HG03520 (cell line): ENCODE results near the gene DHRS12.

ENCODE experiments used
- ATAC-seq: cut with Tn5 transposase; IDR thresholded peaks from one replicate; pipeline ENCODE4 v1.9.1; 2021; ENCODE audit warnings: mild to moderate bottlenecking, moderate library complexity; ENCODE audit not compliant: unreplicated experiment

Gene DHRS12

GRCh38 chr13:51811920-51812451 lies 8.0 kb upstream of the DHRS12 start:
- no peak for ATAC-seq

- no peak for ATAC-seq
Measured at GRCh38 chr13:51811046-51811445, 7.1 kb upstream of the DHRS12 start.

- no peak for ATAC-seq
Measured at GRCh38 chr13:51808811-51809210, 4.8 kb upstream of the DHRS12 start.

- no peak for ATAC-seq
Measured at GRCh38 chr13:51807041-51807440, 3.1 kb upstream of the DHRS12 start.

- ATAC-seq = no peak
Measured at GRCh38 chr13:51806566-51806965, 2.6 kb upstream of the DHRS12 start.

- ATAC-seq = no peak
Measured at GRCh38 chr13:51805925-51806324, 2.0 kb upstream of the DHRS12 start.

- ATAC-seq = no peak
Measured at GRCh38 chr13:51805313-51805712, 1.4 kb upstream of the DHRS12 start.

GRCh38 chr13:51804295-51805172 lies 571 bp upstream of the DHRS12 start:
- ATAC-seq = no peak

GRCh38 chr13:51802631-51803418 lies 1.1 kb downstream of the DHRS12 start:
- no peak for ATAC-seq

- no peak for ATAC-seq
Measured at GRCh38 chr13:51801631-51802099, 2.3 kb downstream of the DHRS12 start.

- no peak for ATAC-seq
Measured at GRCh38 chr13:51800486-51800885, 3.5 kb downstream of the DHRS12 start.

- ATAC-seq = no peak
Measured at GRCh38 chr13:51799261-51799660, 4.7 kb downstream of the DHRS12 start.

- peak; percentile 43 for ATAC-seq
Measured at GRCh38 chr13:51797664-51798488, 6.1 kb downstream of the DHRS12 start.

- no peak for ATAC-seq
Measured at GRCh38 chr13:51796546-51796945, 7.4 kb downstream of the DHRS12 start.

GRCh38 chr13:51795419-51795818 lies 8.5 kb downstream of the DHRS12 start:
- ATAC-seq = no peak

GRCh38 chr13:51794964-51795363 lies 9.0 kb downstream of the DHRS12 start:
- no peak for ATAC-seq

GRCh38 chr13:51793570-51794271 lies 10.2 kb downstream of the DHRS12 start:
- ATAC-seq = peak; percentile 40

GRCh38 chr13:51786425-51787265 lies 17.3 kb downstream of the DHRS12 start:
- no peak for ATAC-seq

GRCh38 chr13:51785712-51786424 lies 18.1 kb downstream of the DHRS12 start:
- ATAC-seq = no peak
